Spleen (tissue), 7 donors: ENCODE results near the gene EXOC6B.

Source experiments
- CTCF ChIP-seq, 11 experiments: fragments of 200-600 bp in 7 of 11; fragments of 450-650 bp in 4 of 11; sonication (generic) in 4 of 11; IDR thresholded peaks in 8 of 11; conservative IDR thresholded peaks in 3 of 11; 1 replicate in 7 of 11; 2 replicates in 4 of 11; pipeline versions ENCODE4 v1.4.0 to v1.8.0; 2016 to 2021; ENCODE audit warnings: antibody characterized with exemption in 11 of 11, inconsistent platforms in 4 of 11, mild to moderate bottlenecking in 1 of 11
- POLR2A ChIP-seq, 3 donors: fragments of 450-650 bp; IDR thresholded peaks; one replicate each; pipeline ENCODE4 v1.5.1; 2017; ENCODE audit warnings: antibody characterized with exemption in 3 of 3, mild to moderate bottlenecking in 1 of 3
- donor health status: DM: no; HTN: no; CAD: no; lungs with moderate emphysema.
- donor health status: DM: no; HTN: no; CAD: no.
- donor health status: DM: no; HTN: no; CAD: no.

GRCh38 chr2:72673279-72673678 lies 152.6 kb downstream of the EXOC6B start:
- TF ChIP-seq CTCF (IDR thresholded peaks at IDR 0.05 in 8 of 11, conservative IDR thresholded peaks at IDR 0.05 in 3 of 11) (no peak), POLR2A (IDR thresholded peaks at IDR 0.05) (no peak)
